ENCODE measurements around the gene PRKCQ.

GRCh38 chr10:6542999-6543430 lies 37.1 kb downstream of the PRKCQ start:
- TF ChIP-seq CTCF (IDR thresholded peaks at IDR 0.05; ENCODE audit: low read length) = no peak
- TF ChIP-seq EZH2 (IDR thresholded peaks at IDR 0.05; ENCODE audit: borderline replicate concordance, low read length) = no peak
